ENCODE measurements around the gene TUBA3E.
"Not testable (repeated sequence)": the region's sequence is repeated elsewhere in the genome, so short reads cannot be mapped to it uniquely, and the experiment has no call there.

GRCh38 chr2:130157354-130157753 is 40.9 kb downstream of the TUBA3E start:
- not testable (repeated sequence) for TF ChIP-seq POLR2A (IDR thresholded peaks at IDR 0.05; ENCODE audit: extremely low read depth, insufficient read length); CTCF (IDR thresholded peaks at IDR 0.05; ENCODE audit: low read depth, low read length)
- TF ChIP-seq, protein P1, sequence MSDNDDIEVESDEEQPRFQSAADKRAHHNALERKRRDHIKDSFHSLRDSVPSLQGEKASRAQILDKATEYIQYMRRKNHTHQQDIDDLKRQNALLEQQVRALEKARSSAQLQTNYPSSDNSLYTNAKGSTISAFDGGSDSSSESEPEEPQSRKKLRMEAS (IDR thresholded peaks at IDR 0.05; ENCODE audit: low read depth, low read length) = not testable (repeated sequence)
